Tibial artery (tissue), 4 donors: Measurements from ENCODE around the gene KIAA0825.
"Not testable (repeated sequence)": the region's sequence is repeated elsewhere in the genome, so short reads cannot be mapped to it uniquely, and the experiment has no call there.

ENCODE experiments used
- DNase-seq, 2 donors: peaks; one replicate each; pipeline ENCODE4 v3.0.0-alpha.2; 2019
- H3K27ac ChIP-seq, 2 donors: fragments of 200-600 bp; sonication (generic) in 1 of 2; 1 replicate in 1 of 2; 2 replicates in 1 of 2; pipeline ENCODE4 v1.5.1; 2018 to 2019; ENCODE audit warnings: mild to moderate bottlenecking in 1 of 2
- H3K27me3 ChIP-seq, 2 donors: fragments of 200-600 bp; sonication (generic) in 1 of 2; one replicate each; pipeline versions ENCODE4 v1.5.1 to v1.6.0; 2016 to 2019
- H3K36me3 ChIP-seq, 3 donors: fragments of 200-600 bp; sonication (generic) in 2 of 3; one replicate each; pipeline ENCODE4 v1.5.1; 2016 to 2019; ENCODE audit warnings: mild to moderate bottlenecking in 2 of 3
- H3K4me1 ChIP-seq, 4 donors: fragments of 200-600 bp; sonication (generic) in 2 of 4; 1 replicate in 3 of 4; 2 replicates in 1 of 4; pipeline ENCODE4 v1.5.1; 2016 to 2019
- H3K4me3 ChIP-seq, 2 donors: fragments of 200-600 bp; sonication (generic) in 1 of 2; 1 replicate in 1 of 2; 2 replicates in 1 of 2; pipeline ENCODE4 v1.5.1; 2018 to 2019; ENCODE audit warnings: mild to moderate bottlenecking in 2 of 2
- H3K9me3 ChIP-seq, 3 donors: fragments of 200-600 bp; sonication (generic) in 1 of 3; one replicate each; pipeline ENCODE4 v1.5.1; 2016 to 2019
- CTCF ChIP-seq, 2 experiments: fragments of 200-600 bp in 1 of 2; fragments of 450-650 bp in 1 of 2; IDR thresholded peaks; one replicate each; pipeline ENCODE4 v1.5.1; 2017 to 2019; ENCODE audit warnings: antibody characterized with exemption in 2 of 2, mild to moderate bottlenecking in 1 of 2, moderate library complexity in 1 of 2
- intact Hi-C: fragments of 100-400 bp; cut with DNase I; formaldehyde crosslinking; loops from one replicate; pipeline ENCODE4 v1.15.0; 2023; ENCODE audit warnings: low total_unique reads

Gene KIAA0825

GRCh38 chr5:94184870-94185269 lies 433.5 kb downstream of the KIAA0825 start:
- Histone ChIP-seq H3K4me3 (no peak overlapping the region), H3K27me3 (no peaks in the 10 kb centered on the region), H3K4me1 (no peaks in the 10 kb centered on the region), H3K27ac (no peak overlapping the region), H3K36me3 (no peaks in the 10 kb centered on the region), H3K9me3 (no peaks in the 10 kb centered on the region)
- intact Hi-C loops, result no loop called here
- no peak for TF ChIP-seq CTCF (IDR thresholded peaks at IDR 0.05)
- no peak for DNase-seq

- no peaks in the 10 kb centered on the region for H3K9me3 ChIP-seq
- H3K4me1 ChIP-seq, result no peaks in the 10 kb centered on the region
- intact Hi-C loops, result no loop called here
- no peak for TF ChIP-seq CTCF (IDR thresholded peaks at IDR 0.05)
- no peak overlapping the region for H3K27ac ChIP-seq
- DNase-seq, result no peak
- H3K36me3 ChIP-seq, result no peaks in the 10 kb centered on the region
- no peaks in the 10 kb centered on the region for H3K27me3 ChIP-seq
- H3K4me3 ChIP-seq, result no peak overlapping the region
Measured at GRCh38 chr5:94181895-94182294, 436.5 kb downstream of the KIAA0825 start.

- H3K4me3 ChIP-seq, result no peak overlapping the region
- intact Hi-C loops, result no loop called here
Measured at GRCh38 chr5:94180761-94181160, 437.6 kb downstream of the KIAA0825 start.

GRCh38 chr5:94175912-94176311 lies 442.5 kb downstream of the KIAA0825 start:
- no peak overlapping the region for H3K4me3 ChIP-seq
- H3K36me3 ChIP-seq, result no peaks in the 10 kb centered on the region
- no peaks in the 10 kb centered on the region for H3K27me3 ChIP-seq
- no peaks in the 10 kb centered on the region for H3K4me1 ChIP-seq
- no peak for DNase-seq
- H3K9me3 ChIP-seq, result no peaks in the 10 kb centered on the region
- no peak for TF ChIP-seq CTCF (IDR thresholded peaks at IDR 0.05)
- intact Hi-C loops, result no loop called here
- H3K27ac ChIP-seq, result no peak overlapping the region

More at GRCh38 chr5:94180761-94181160, 437.6 kb downstream of the KIAA0825 start:
- no peak for DNase-seq
- Histone ChIP-seq H3K27ac (no peak overlapping the region), H3K36me3 (no peaks in the 10 kb centered on the region), H3K9me3 (no peaks in the 10 kb centered on the region), H3K4me1 (no peaks in the 10 kb centered on the region), H3K27me3 (no peaks in the 10 kb centered on the region)
- TF ChIP-seq CTCF (IDR thresholded peaks at IDR 0.05), result no peak

- Histone ChIP-seq H3K4me3 (no peak overlapping the region), H3K9me3 (no peaks in the 10 kb centered on the region), H3K27ac (no peak overlapping the region), H3K36me3 (no peaks in the 10 kb centered on the region), H3K27me3 (no peaks in the 10 kb centered on the region), H3K4me1 (no peaks in the 10 kb centered on the region)
- TF ChIP-seq CTCF (IDR thresholded peaks at IDR 0.05), result no peak
- no peak for DNase-seq
- intact Hi-C loops, result no loop called here
Measured at GRCh38 chr5:94174748-94175411, 443.5 kb downstream of the KIAA0825 start.

GRCh38 chr5:94173100-94173499 lies 445.3 kb downstream of the KIAA0825 start:
- TF ChIP-seq CTCF (IDR thresholded peaks at IDR 0.05), result no peak
- H3K4me3 ChIP-seq, result no peak overlapping the region

GRCh38 chr5:94171070-94171469 lies 447.3 kb downstream of the KIAA0825 start:
- H3K27me3 ChIP-seq, DNase-seq, intact Hi-C loops, H3K9me3 ChIP-seq, H3K4me3 ChIP-seq, H3K27ac ChIP-seq, H3K4me1 ChIP-seq, H3K36me3 ChIP-seq: not testable (repeated sequence)

More at GRCh38 chr5:94173100-94173499, 445.3 kb downstream of the KIAA0825 start:
- H3K4me1 ChIP-seq, result no peaks in the 10 kb centered on the region
- no peaks in the 10 kb centered on the region for H3K9me3 ChIP-seq
- no peaks in the 10 kb centered on the region for H3K27me3 ChIP-seq
- H3K36me3 ChIP-seq, result no peaks in the 10 kb centered on the region
- H3K27ac ChIP-seq, result no peak overlapping the region
- intact Hi-C loops, result no loop called here
- DNase-seq, result no peak

- H3K9me3 ChIP-seq, H3K27me3 ChIP-seq, intact Hi-C loops, DNase-seq, H3K4me3 ChIP-seq, H3K36me3 ChIP-seq, H3K27ac ChIP-seq, H3K4me1 ChIP-seq: not testable (repeated sequence)
Measured at GRCh38 chr5:94170158-94170557, 448.2 kb downstream of the KIAA0825 start.
